GM13977 (cell line): Measurements from ENCODE around the gene LRRC14B.
"Not testable (repeated sequence)": the region's sequence is repeated elsewhere in the genome, so short reads cannot be mapped to it uniquely, and the experiment has no call there.

Source experiments
- DNase-seq: peaks from one replicate; pipeline ENCODE4 v3.0.0; 2012; ENCODE audit warnings: low spot score
- in situ Hi-C: fragments of 300-500 bp; cut with MboI; formaldehyde crosslinking; loops from one replicate; pipeline ENCODE4 v1.12.0; 2022; ENCODE audit warnings: low sequenced_read_pairs, low pct_unique_long_range_greater_than_20kb, mixed read lengths, inconsistent platforms; ENCODE audit not compliant: unreplicated experiment
- TF ChIP-seq, protein P1 (sequence below): IDR thresholded peaks from 2 replicates; pipeline ENCODE4 v1.5.1; 2012; ENCODE audit warnings: mild to moderate bottlenecking, control low read depth; ENCODE audit not compliant: insufficient read depth; ENCODE audit errors: extremely low read depth, missing control alignments

LRRC14B gene

DNA sequence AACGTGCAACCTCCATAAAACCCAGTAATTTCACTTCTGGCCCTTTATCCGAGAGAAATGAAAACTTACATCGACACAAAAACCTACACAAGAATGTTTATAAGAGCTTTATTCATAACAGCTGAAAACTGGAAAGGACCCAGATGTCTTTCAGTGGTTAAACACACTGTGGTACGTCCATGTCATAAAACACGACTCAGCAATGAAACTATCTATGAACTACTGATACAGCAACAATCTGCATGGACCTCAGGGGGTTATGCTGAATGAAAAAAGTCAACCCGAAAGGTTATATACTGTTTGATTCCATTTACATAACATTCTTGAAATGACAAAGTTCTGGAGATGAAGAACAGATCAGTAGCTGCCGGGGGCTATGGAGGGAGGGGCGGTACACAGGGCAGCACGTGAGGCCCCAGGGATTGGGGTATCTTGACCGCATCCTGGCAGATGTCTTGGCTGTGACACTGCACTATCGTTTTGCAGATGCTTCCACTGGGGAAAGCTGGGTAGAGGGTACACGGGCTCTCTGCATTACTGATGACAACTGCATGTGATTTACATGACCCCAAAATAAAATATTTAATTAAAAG is 22.6 kb downstream of the LRRC14B start:
- DNase-seq = no peak
- TF ChIP-seq, protein P1, sequence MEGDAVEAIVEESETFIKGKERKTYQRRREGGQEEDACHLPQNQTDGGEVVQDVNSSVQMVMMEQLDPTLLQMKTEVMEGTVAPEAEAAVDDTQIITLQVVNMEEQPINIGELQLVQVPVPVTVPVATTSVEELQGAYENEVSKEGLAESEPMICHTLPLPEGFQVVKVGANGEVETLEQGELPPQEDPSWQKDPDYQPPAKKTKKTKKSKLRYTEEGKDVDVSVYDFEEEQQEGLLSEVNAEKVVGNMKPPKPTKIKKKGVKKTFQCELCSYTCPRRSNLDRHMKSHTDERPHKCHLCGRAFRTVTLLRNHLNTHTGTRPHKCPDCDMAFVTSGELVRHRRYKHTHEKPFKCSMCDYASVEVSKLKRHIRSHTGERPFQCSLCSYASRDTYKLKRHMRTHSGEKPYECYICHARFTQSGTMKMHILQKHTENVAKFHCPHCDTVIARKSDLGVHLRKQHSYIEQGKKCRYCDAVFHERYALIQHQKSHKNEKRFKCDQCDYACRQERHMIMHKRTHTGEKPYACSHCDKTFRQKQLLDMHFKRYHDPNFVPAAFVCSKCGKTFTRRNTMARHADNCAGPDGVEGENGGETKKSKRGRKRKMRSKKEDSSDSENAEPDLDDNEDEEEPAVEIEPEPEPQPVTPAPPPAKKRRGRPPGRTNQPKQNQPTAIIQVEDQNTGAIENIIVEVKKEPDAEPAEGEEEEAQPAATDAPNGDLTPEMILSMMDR = no peak

GRCh38 chr5:215256-215655 is 24.0 kb downstream of the LRRC14B start:
- DNase-seq, in situ Hi-C loops: not testable (repeated sequence)

More for the DNA sequence above, 22.6 kb downstream of the LRRC14B start:
- in situ Hi-C loops = no loop called here

- DNase-seq, in situ Hi-C loops: not testable (repeated sequence)
These were observed 24.8 kb downstream of the LRRC14B start for GRCh38 chr5:216076-216475.

DNA sequence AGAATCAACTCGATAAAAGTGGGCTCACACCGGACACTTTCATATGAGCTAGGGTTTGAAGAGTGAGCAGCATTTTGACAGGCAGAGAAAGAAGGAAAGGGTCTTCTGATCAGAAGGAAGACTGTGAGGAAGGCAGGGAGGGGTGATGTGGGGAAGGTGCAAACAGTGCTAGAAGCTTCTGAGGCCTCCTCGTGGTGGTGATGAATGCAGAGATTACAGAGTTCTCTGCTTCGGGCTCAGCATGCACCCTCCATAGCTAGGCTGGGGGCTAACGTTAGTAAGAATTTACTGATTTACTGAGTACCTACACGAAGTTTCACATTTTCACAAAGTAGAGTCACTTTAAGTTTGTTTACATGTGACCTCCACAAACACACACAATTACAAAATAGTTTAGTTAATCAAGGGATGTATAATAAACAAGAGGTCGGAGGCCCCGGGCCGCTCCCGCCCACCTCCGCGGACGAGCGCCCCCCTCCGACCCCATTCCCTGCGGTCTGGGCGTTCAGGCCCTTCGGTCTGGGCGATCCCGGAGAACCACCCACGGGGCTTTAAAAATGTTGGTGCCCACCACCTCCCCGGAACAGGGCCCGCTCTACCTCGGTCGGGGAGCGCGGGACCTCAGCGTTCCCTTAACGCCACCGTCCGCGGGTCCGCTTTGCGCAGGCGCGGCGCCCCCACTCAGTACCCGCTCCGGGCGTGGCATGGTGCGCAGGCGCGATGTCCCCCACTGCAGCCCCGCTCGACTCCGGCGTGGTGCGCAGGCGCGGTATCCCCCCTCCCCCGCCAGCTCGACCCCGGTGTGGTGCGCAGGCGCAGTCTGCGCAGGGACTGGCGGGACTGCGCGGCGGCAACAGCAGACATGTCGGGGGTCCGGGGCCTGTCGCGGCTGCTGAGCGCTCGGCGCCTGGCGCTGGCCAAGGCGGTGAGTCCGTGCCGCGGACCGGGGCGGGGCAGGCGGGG is 26.5 kb downstream of the LRRC14B start, which contains the start of the genes CCDC127 and SDHA:
Gene CCDC127 (minus strand): TSS at position 660 of the 963 bp plus-strand sequence. CDS start 1,304 bp downstream, outside the sequence.
Gene SDHA (plus strand): TSS at position 827 of the 963 bp plus-strand sequence. CDS start 36 bp downstream, at position 863.
- TF ChIP-seq, protein P1 = peak; percentile 48
- DNase-seq = peak; percentile 100
- in situ Hi-C loops = not testable (repeated sequence)

DNA sequence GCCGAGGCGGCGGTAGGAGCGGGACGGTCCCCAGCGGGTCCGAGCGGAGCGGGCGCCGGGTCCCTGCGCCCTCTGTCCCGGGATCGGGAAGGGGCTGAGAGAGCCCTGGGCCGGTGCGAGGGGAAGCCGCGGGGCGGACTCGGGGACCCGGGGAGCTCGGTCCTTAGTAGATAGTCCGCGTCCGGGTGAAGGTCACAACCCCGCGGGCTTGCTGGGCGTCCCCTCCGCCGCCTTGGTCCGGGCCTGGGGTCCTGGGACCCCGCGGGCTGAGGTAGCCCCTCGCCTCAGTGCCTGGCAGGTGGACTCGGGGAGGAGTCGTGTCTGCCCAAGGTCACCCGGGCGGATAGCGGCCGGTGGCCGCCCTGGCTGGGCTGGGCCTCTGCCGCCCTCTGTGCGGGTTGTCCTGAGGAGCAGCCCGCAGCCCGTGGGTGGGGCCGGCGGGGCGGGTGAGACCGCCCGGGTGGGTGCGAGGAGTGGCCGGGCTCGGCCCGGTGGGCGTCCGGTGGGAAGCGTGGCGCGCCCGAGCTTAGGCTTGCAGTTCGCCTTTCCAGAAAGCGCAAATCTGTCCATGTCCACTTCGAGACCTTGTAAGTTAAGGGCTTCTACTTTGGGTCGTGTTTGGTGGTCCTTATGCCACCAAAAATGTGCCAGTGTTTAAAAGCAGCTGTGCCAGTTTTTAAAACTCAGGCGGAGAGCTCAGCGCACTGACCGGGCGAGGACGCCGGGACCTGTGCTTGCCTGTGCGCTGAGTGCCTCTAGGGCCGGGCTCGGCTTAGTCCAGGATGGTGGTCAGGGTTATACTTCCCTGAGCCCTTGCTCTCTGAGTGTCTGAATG is 27.4 kb downstream of the LRRC14B start:
- DNase-seq = peak; percentile 29
- TF ChIP-seq, protein P1 = no peak
- in situ Hi-C loops = no loop called here

DNA sequence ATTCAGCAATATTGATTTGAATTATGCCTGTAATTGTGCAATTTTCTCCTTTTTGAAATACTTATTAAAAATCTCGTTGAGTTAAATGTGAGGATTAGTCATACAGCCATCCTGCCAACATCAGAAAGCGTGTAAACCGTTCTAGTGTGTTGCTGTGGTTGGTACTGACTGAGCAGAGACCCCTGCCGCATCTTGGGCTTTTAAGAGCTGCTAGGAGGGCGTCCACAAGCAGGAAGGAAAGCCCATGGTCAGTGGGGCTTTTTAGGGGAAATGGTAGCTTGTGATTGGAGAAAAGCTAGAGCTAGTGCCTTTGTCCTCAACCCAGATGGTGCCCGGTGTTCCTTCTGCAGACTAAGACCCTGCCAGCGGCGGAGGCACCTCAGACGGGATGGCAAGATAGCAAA is 28.2 kb downstream of the LRRC14B start:
- TF ChIP-seq, protein P1 = no peak
- DNase-seq = no peak
- in situ Hi-C loops = no loop called here

GRCh38 chr5:219991-220390 is 28.7 kb downstream of the LRRC14B start:
- in situ Hi-C loops = no loop called here
- peak; percentile 42 for DNase-seq
- TF ChIP-seq, protein P1 = no peak

GRCh38 chr5:222951-223715 is 31.8 kb downstream of the LRRC14B start:
- DNase-seq, in situ Hi-C loops: not testable (repeated sequence)
